GM23338 (cell line): Measurements from ENCODE around the gene AGBL2. TPM values are rescaled to one million over a fixed set of nuclear protein-coding genes. Genes with fewer than 3 reads are reported as not detected.
"Not testable (repeated sequence)": the region's sequence is repeated elsewhere in the genome, so short reads cannot be mapped to it uniquely, and the experiment has no call there.

Experiments
- ATAC-seq: fragments of 200-7000 bp; cut with Tn5 transposase; 3 replicates; pipeline ENCODE4 v1.9.1; 2020
- DNase-seq: peaks from one replicate; pipeline ENCODE4 v3.0.0-alpha.2; 2015; ENCODE audit warnings: low spot score
- H2AFZ ChIP-seq: fragments of 200-600 bp; sonication (generic); 2 replicates; pipeline ENCODE4 v1.8.0; 2016; ENCODE audit warnings: antibody characterized with exemption, mild to moderate bottlenecking, moderate library complexity
- H3F3A ChIP-seq: fragments of 200-600 bp; sonication (generic); replicated peaks from 2 replicates; pipeline ENCODE4 v1.8.0; 2017; ENCODE audit warnings: antibody characterized with exemption, mixed run types, low read depth
- H3K27ac ChIP-seq: fragments of 200-600 bp; sonication (generic); 2 replicates; pipeline ENCODE4 v1.6.1; 2016; ENCODE audit warnings: low read depth
- H3K27me3 ChIP-seq: fragments of 200-600 bp; sonication (generic); 2 replicates; pipeline ENCODE4 v1.8.0; 2016; ENCODE audit warnings: mild to moderate bottlenecking, mixed run types, moderate library complexity; ENCODE audit not compliant: insufficient read depth
- H3K36me3 ChIP-seq: fragments of 200-600 bp; sonication (generic); 2 replicates; pipeline ENCODE4 v1.8.0; 2016; ENCODE audit warnings: mild to moderate bottlenecking; ENCODE audit not compliant: insufficient read depth
- H3K4me1 ChIP-seq: fragments of 200-600 bp; sonication (generic); 2 replicates; pipeline ENCODE4 v1.8.0; 2016; ENCODE audit warnings: mild to moderate bottlenecking, moderate library complexity; ENCODE audit not compliant: insufficient read depth
- H3K4me2 ChIP-seq: fragments of 200-600 bp; sonication (generic); 2 replicates; pipeline ENCODE4 v1.7.1; 2017; ENCODE audit warnings: mixed run types
- H3K4me3 ChIP-seq: fragments of 200-600 bp; sonication (generic); 2 replicates; pipeline ENCODE4 v1.6.1; 2016; ENCODE audit warnings: mixed run types
- H3K79me2 ChIP-seq: fragments of 200-600 bp; sonication (generic); replicated peaks from 2 replicates; pipeline ENCODE4 v1.8.0; 2017; ENCODE audit warnings: mild to moderate bottlenecking; ENCODE audit not compliant: insufficient read depth
- H3K9me2 ChIP-seq: fragments of 200-600 bp; sonication (generic); 2 replicates; pipeline ENCODE4 v1.8.0; 2017; ENCODE audit not compliant: insufficient read depth
- H4K20me1 ChIP-seq: fragments of 200-600 bp; sonication (generic); replicated peaks from 2 replicates; pipeline ENCODE4 v1.8.0; 2017; ENCODE audit warnings: mild to moderate bottlenecking; ENCODE audit not compliant: insufficient read depth
- H3K27ac Mint-ChIP-seq: 2 replicates; pipeline ENCODE4 v1.8.0; 2020; ENCODE audit warnings: inconsistent platforms, mild to moderate bottlenecking, moderate library complexity, mixed read lengths
- H3K27me3 Mint-ChIP-seq: 3 replicates; pipeline ENCODE4 v1.8.0; 2022; ENCODE audit warnings: low read depth, mild to moderate bottlenecking, moderate library complexity, mixed read lengths, inconsistent platforms; ENCODE audit not compliant: insufficient read depth, poor library complexity
- H3K36me3 Mint-ChIP-seq: 3 replicates; pipeline ENCODE4 v1.8.0; 2021; ENCODE audit warnings: low read depth, mild to moderate bottlenecking, inconsistent platforms, moderate library complexity, mixed read lengths
- H3K4me1 Mint-ChIP-seq: 3 replicates; pipeline ENCODE4 v1.8.0; 2020; ENCODE audit warnings: mild to moderate bottlenecking, inconsistent platforms, mixed read lengths
- H3K4me3 Mint-ChIP-seq: 3 replicates; pipeline ENCODE4 v1.8.0; 2021; ENCODE audit warnings: moderate library complexity, mild to moderate bottlenecking, inconsistent platforms, mixed read lengths
- H3K9me3 Mint-ChIP-seq: 3 replicates; pipeline ENCODE4 v1.8.0; 2020; ENCODE audit warnings: moderate library complexity, mild to moderate bottlenecking, inconsistent platforms, mixed read lengths
- CREB1 ChIP-seq: fragments of 250-450 bp; sonication (Bioruptor Pico); IDR thresholded peaks from 2 replicates; pipeline ENCODE4 v1.5.0; 2020; ENCODE audit warnings: low read depth, mild to moderate bottlenecking, moderate library complexity
- CTCF ChIP-seq, 2 experiments: fragments of 200-600 bp in 1 of 2; sonication (generic) in 1 of 2; conservative IDR thresholded peaks; 2 replicates each; pipeline versions ENCODE4 v1.5.1 to v1.6.1; 2016 to 2017; ENCODE audit warnings: antibody characterized with exemption in 2 of 2, low read depth in 2 of 2, mild to moderate bottlenecking in 2 of 2, moderate library complexity in 1 of 2
- ETS1 ChIP-seq: IDR thresholded peaks from 2 replicates; pipeline ENCODE4 v1.6.1; 2016; ENCODE audit warnings: antibody characterized with exemption
- EZH2 ChIP-seq: fragments of 200-600 bp; sonication (generic); IDR thresholded peaks from one replicate; pipeline ENCODE4 v1.8.0; 2017; ENCODE audit warnings: antibody characterized with exemption, mild to moderate bottlenecking, low read depth; ENCODE audit not compliant: unreplicated experiment
- EZH2phosphoT487 ChIP-seq: fragments of 200-600 bp; sonication (generic); IDR thresholded peaks from one replicate; pipeline ENCODE4 v1.8.1; 2018; ENCODE audit warnings: antibody characterized with exemption; ENCODE audit not compliant: unreplicated experiment
- NANOG ChIP-seq: IDR thresholded peaks from 2 replicates; pipeline ENCODE4 v1.6.1; 2016; ENCODE audit warnings: antibody characterized with exemption, borderline replicate concordance
- STAT1 ChIP-seq: IDR thresholded peaks from one replicate; pipeline ENCODE4 v1.6.1; 2016; ENCODE audit warnings: antibody characterized with exemption; ENCODE audit not compliant: unreplicated experiment
- polyA plus RNA-seq: library from polyadenylated mRNA; unstranded; fragments of >200 nt; fragmentation: Nextera tagmentation; extraction: Ambion mirVana; gene quantifications from 2 replicates; pipeline ENCODE4 v1.2.1, GENCODE V29; 2016
- total RNA-seq: library from RNA; depleted of rRNA; stranded (reverse); fragments of >200 nt; shearing (Covaris generic); gene quantifications from 2 replicates; pipeline ENCODE4 v1.2.3, GENCODE V29; 2014

Gene AGBL2
- total and polyA plus RNA-seq, 2 experiments from 2014 or later = 5.1 to 5.6 TPM

- TF ChIP-seq CTCF (conservative IDR thresholded peaks at IDR 0.05; ENCODE audit: low read depth in 2 of 2) = no peak
- no peak for TF ChIP-seq EZH2phosphoT487
- no peak for TF ChIP-seq NANOG
Observed at GRCh38 chr11:47688111-47688510, 27.1 kb downstream of the AGBL2 start (continued).

GRCh38 chr11:47686704-47687103 lies 28.5 kb downstream of the AGBL2 start:
- not testable (repeated sequence) for H3K36me3 Mint-ChIP-seq, H3K4me1 ChIP-seq, H3K9me2 ChIP-seq, H3K4me3 ChIP-seq, H3K4me1 Mint-ChIP-seq, H3K27ac Mint-ChIP-seq, H3K4me3 Mint-ChIP-seq, H3K27me3 Mint-ChIP-seq, H3K27ac ChIP-seq, H4K20me1 ChIP-seq, ATAC-seq, H3K9me3 Mint-ChIP-seq, H3K36me3 ChIP-seq, DNase-seq, H3K27me3 ChIP-seq, H3K4me2 ChIP-seq, H3K79me2 ChIP-seq, H2AFZ ChIP-seq, H3F3A ChIP-seq

- Mint-ChIP-seq H3K27me3 (peaks cover 6% of the 10 kb centered on the region), H3K4me3 (no peak overlapping the region), H3K27ac (no peak overlapping the region), H3K4me1 (no peaks in the 10 kb centered on the region), H3K36me3 (no peaks in the 10 kb centered on the region), H3K9me3 (no peaks in the 10 kb centered on the region)
- DNase-seq = no peak
- Histone ChIP-seq H4K20me1 (no peaks in the 10 kb centered on the region; the same call in 1 of the 2 replicates), H3K9me2 (no peaks in the 10 kb centered on the region), H3K4me1 (no peaks in the 10 kb centered on the region), H3K27ac (no peak overlapping the region), H3F3A (no peaks in the 10 kb centered on the region), H2AFZ (no peak overlapping the region), H3K79me2 (no peaks in the 10 kb centered on the region), H3K4me2 (no peak overlapping the region), H3K4me3 (no peak overlapping the region), H3K27me3 (no peaks in the 10 kb centered on the region), H3K36me3 (no peaks in the 10 kb centered on the region)
- TF ChIP-seq STAT1 (no peak), EZH2 (no peak), NANOG (no peak), CREB1 (no peak), ETS1 (no peak)
- no peak for ATAC-seq
Observed at GRCh38 chr11:47686151-47686550, 29.0 kb downstream of the AGBL2 start.
